Esophagus squamous epithelium (tissue), 5 donors: ENCODE results near the gene CXCL17. TPM values are rescaled to one million over a fixed set of nuclear protein-coding genes. Genes with fewer than 3 reads are reported as not detected.
"Not testable (repeated sequence)": the region's sequence is repeated elsewhere in the genome, so short reads cannot be mapped to it uniquely, and the experiment has no call there.

Source experiments
- DNase-seq: peaks from one replicate; lab custom pipeline; 2025; lab: John Stamatoyannopoulos, UW
- H3K27ac ChIP-seq, 4 donors: fragments of 200-600 bp; sonication (generic); one replicate each; pipeline ENCODE4 v1.5.1; 2016 to 2019; ENCODE audit warnings: mild to moderate bottlenecking in 1 of 4
- H3K27me3 ChIP-seq, 4 donors: fragments of 200-600 bp; sonication (generic); 1 replicate in 3 of 4; 2 replicates in 1 of 4; pipeline versions ENCODE4 v1.5.1 to v1.6.0; 2017 to 2021; ENCODE audit warnings: antibody characterized with exemption in 1 of 4
- H3K36me3 ChIP-seq, 3 donors: fragments of 200-600 bp; sonication (generic); one replicate each; pipeline ENCODE4 v1.5.1; 2016 to 2019
- H3K4me1 ChIP-seq, 3 donors: fragments of 200-600 bp; sonication (generic); one replicate each; pipeline ENCODE4 v1.5.1; 2017 to 2019
- H3K4me3 ChIP-seq, 4 donors: fragments of 200-600 bp; sonication (generic); 1 replicate in 3 of 4; 2 replicates in 1 of 4; pipeline ENCODE4 v1.5.1; 2016 to 2019; ENCODE audit warnings: mild to moderate bottlenecking in 2 of 4, moderate library complexity in 1 of 4
- H3K9me3 ChIP-seq, 3 donors: fragments of 200-600 bp; sonication (generic); one replicate each; pipeline ENCODE4 v1.5.1; 2016 to 2019
- CTCF ChIP-seq, 6 experiments: fragments of 450-650 bp in 4 of 6; fragments of 200-600 bp in 2 of 6; sonication (generic) in 2 of 6; IDR thresholded peaks; one replicate each; pipeline ENCODE4 v1.5.1; 2016 to 2019; ENCODE audit warnings: antibody characterized with exemption in 6 of 6, mild to moderate bottlenecking in 4 of 6, moderate library complexity in 4 of 6
- POLR2A ChIP-seq, 4 donors: fragments of 450-650 bp; IDR thresholded peaks; one replicate each; pipeline ENCODE4 v1.6.1; 2017; ENCODE audit warnings: antibody characterized with exemption in 4 of 4, mild to moderate bottlenecking in 4 of 4, moderate library complexity in 3 of 4
- WGBS, 2 donors: methylation state at CpG; one replicate each; pipeline ENCODE4 v1.1.5; 2018; 5-methylcytosine and 5-hydroxymethylcytosine counted together
- intact Hi-C: fragments of 100-400 bp; cut with DNase I; formaldehyde crosslinking; loops from one replicate; pipeline ENCODE4 v1.15.0; 2022
- total RNA-seq, 4 donors: library from RNA; depleted of rRNA; stranded (reverse); fragments of >200 nt; gene quantifications; one replicate each; pipeline ENCODE4 v1.1.0, GENCODE V29; 2016
- donor health status: DM: yes; HTN: yes; CAD: no.

The CXCL17 gene, protein sequence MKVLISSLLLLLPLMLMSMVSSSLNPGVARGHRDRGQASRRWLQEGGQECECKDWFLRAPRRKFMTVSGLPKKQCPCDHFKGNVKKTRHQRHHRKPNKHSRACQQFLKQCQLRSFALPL
- 10 to 100 TPM; 19.3 to 97.7 (median 33.8) TPM for total RNA-seq

DNA sequence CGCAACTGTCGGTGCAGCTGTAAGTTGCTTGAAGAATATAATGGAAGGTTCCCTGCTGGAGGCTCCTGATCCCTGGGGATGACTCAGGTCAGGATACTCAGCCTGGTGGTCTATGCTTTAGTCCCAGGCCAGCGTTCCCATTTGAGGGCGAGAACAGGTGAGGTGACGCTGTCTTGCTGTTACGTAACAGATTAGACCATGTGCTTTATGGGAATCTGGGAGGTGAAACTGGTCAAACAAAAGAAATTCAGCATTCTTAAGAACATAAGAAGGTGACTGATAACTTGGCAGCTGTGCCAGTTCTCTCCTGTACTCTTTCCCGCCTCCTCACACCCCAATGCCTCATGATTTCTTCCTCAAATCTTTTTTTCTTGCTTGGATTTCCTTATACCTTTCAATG, at the start of gene CXCL17:
Gene CXCL17, minus strand, starts transcription at position 114 of the 400 bp plus-strand sequence. CDS start 114 bp downstream, outside the sequence.
- Histone ChIP-seq H3K36me3 (no peaks in the 10 kb centered on the region), H3K4me1 (peaks cover 0 to 91% (median 21%) of the 10 kb centered on the region in 3 donors), H3K27ac (peak within 1 kb of the TSS; percentile 77 to 93 (median 90)), H3K4me3 (peak within 1 kb of the TSS in 3 of 4 donors; percentile 23 to 33 (median 25)), H3K27me3 (no peaks in the 10 kb centered on the region), H3K9me3 (no peaks in the 10 kb centered on the region)
- intact Hi-C loops = no loop called here
- DNase-seq = no peak
- 61 to 77% methylated on average over 7 of the region's 7 CpGs for WGBS, 2 donors
- TF ChIP-seq POLR2A (IDR thresholded peaks at IDR 0.05) (no peak), CTCF (IDR thresholded peaks at IDR 0.05) (no peak)

DNA sequence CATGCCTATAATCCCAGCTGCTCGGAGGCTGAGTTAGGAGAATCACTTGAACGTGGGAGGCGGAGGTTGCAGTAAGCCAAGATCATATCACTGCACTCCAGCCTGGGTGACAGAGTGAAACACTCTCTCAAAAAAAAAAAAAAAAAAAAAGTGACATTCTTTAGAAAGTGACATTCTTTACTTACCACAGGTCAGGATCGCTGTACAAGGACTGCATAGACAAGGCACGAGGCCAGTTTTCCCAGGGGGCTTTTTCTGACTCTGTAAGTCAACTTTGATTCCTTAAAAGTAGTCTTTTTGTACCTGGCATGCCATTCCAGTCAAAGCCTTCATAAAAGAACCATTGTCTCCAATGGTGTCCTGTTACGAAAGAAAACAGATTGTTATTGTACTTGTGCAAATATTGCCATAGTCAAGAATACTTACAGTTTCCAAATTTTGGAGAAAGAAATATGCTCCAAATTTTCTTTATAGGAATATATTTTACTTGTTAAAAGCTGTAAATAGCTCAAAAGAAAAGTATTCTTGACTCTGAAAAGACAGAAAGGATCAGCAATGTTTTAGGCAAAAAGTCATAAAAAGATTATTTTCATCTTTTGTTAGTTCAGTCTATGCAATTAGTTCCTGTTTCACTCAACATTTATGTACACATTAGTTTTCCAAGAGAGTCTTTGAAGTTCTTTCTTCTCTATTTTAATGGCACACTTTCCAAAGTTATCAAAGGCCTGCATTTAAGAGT, 46.2 kb upstream of the CXCL17 start:
- H3K27me3 ChIP-seq = no peaks in the 10 kb centered on the region
- TF ChIP-seq POLR2A (IDR thresholded peaks at IDR 0.05) (no peak), CTCF (IDR thresholded peaks at IDR 0.05) (no peak)
- no peaks in the 10 kb centered on the region for H3K9me3 ChIP-seq
- WGBS, 2 donors = 71 to 73% methylated on average over 6 of the region's 6 CpGs
- H3K4me3 ChIP-seq = no peak overlapping the region
- no peaks in the 10 kb centered on the region for H3K36me3 ChIP-seq
- H3K27ac ChIP-seq = no peak overlapping the region
- DNase-seq = no peak
- no peaks in the 10 kb centered on the region for H3K4me1 ChIP-seq
- intact Hi-C loops = no loop called here

DNA sequence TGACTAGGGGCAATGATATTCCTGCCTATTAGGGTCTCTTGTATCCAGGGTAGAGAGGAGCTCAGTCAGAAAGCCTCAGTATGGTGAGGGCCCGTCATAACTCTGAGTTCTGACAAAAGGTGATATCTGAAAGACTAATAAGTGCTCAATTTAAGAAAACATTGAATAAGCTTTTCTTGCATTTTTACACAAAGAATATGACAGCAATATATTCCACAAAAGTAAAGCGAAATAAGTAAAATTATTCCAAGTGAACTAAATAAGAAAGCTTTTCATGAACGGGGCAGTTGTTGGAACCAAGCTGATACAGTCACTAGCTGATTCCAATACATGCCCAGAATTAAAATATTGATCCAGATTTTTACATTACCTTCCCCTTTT, 45.0 kb upstream of the CXCL17 start:
- H3K4me3 ChIP-seq = no peak overlapping the region
- H3K36me3 ChIP-seq = no peaks in the 10 kb centered on the region
- H3K9me3 ChIP-seq = no peaks in the 10 kb centered on the region
- intact Hi-C loops = no loop called here
- H3K27me3 ChIP-seq = no peaks in the 10 kb centered on the region
- H3K27ac ChIP-seq = no peak overlapping the region
- WGBS, 2 donors = 92% methylated on average over 3 of the region's 3 CpGs
- TF ChIP-seq POLR2A (IDR thresholded peaks at IDR 0.05) (no peak), CTCF (IDR thresholded peaks at IDR 0.05) (no peak)
- H3K4me1 ChIP-seq = no peaks in the 10 kb centered on the region
- DNase-seq = no peak

- no peak for DNase-seq
- intact Hi-C loops = no loop called here
- H3K27me3 ChIP-seq = no peaks in the 10 kb centered on the region
- TF ChIP-seq POLR2A (IDR thresholded peaks at IDR 0.05) (no peak), CTCF (IDR thresholded peaks at IDR 0.05) (no peak)
- WGBS, 2 donors = 70 to 81% methylated on average over 3 of the region's 3 CpGs
- H3K4me3 ChIP-seq = no peak overlapping the region
- H3K27ac ChIP-seq = no peak overlapping the region
- no peaks in the 10 kb centered on the region for H3K4me1 ChIP-seq
- H3K36me3 ChIP-seq = no peaks in the 10 kb centered on the region
- H3K9me3 ChIP-seq = no peaks in the 10 kb centered on the region
Observed at GRCh38 chr19:42487032-42487797, 44.5 kb upstream of the CXCL17 start.

DNA sequence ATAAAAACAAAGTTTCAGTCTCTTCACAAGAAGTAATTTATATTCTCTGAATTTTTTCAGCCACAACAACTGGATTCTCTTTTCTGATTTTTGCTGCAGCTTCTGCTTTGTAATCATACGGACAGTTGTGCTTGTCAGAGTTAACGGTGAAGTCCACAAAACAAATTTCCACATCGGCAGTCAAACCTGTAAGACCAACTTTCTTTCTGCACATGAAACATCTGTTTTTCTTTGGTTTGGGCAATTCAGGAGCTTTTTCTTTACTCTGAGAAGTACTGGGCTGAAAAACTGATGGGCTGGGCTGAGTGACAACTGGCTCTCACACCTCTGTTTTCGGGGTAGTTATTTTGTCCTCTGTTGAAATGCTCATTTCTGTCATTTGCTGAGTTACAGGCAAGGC, 42.3 kb upstream of the CXCL17 start:
- DNase-seq, H3K4me3 ChIP-seq, H3K36me3 ChIP-seq, H3K27ac ChIP-seq, H3K9me3 ChIP-seq, intact Hi-C loops, H3K4me1 ChIP-seq, H3K27me3 ChIP-seq: not testable (repeated sequence)
- WGBS, 2 donors = 50 to 73% methylated on average over 4 of the region's 4 CpGs
